ENCODE measurements around the gene TRPV4. TPM values are rescaled to one million over a fixed set of nuclear protein-coding genes. Genes with fewer than 3 reads are reported as not detected.

Gene TRPV4
- total RNA-seq, 1 experiment from 2014 or later, result 3.1 TPM

- CTCF ChIA-PET, result no interaction called here
- Histone ChIP-seq H3K9me3 (ENCODE audit: insufficient read depth, low read depth) (no peaks in the 10 kb centered on the region), H3K27ac (no peak overlapping the region), H3K79me2 (ENCODE audit: low read depth) (no peaks in the 10 kb centered on the region), H3K4me3 (no peak overlapping the region), H3F3A (ENCODE audit: insufficient read depth, low read depth) (peaks cover 18% of the 10 kb centered on the region), H3K9me2 (ENCODE audit: insufficient read depth) (no peaks in the 10 kb centered on the region), H3K4me1 (replicated peaks; ENCODE audit: insufficient read depth) (peaks cover 26% of the 10 kb centered on the region), H3K4me2 (no peak overlapping the region), H2AFZ (no peak overlapping the region), H4K20me1 (ENCODE audit: insufficient read depth) (no peaks in the 10 kb centered on the region), H3K36me3 (ENCODE audit: low read depth) (no peaks in the 10 kb centered on the region), H3K27me3 (ENCODE audit: insufficient read depth, low read depth) (no peaks in the 10 kb centered on the region)
- TF ChIP-seq CTCF (conservative IDR thresholded peaks at IDR 0.05), result no peak
- TF ChIP-seq EZH2 (IDR thresholded peaks at IDR 0.05; ENCODE audit: low read depth), result no peak
- no TSS peak for BruUV-seq (replicated peaks)
- no peak for DNase-seq
- POLR2A ChIA-PET (ENCODE audit: unreplicated experiment), result no interaction called here
- intact Hi-C loops (cut with micrococcal nuclease; ENCODE audit: unreplicated experiment), result loop anchor here (2.0 kb wide), 1 partner anchor 19 kb away; no protein-coding TSS in a partner anchor
These were observed 11.2 kb downstream of the TRPV4 start for GRCh38 chr12:109821968-109822367.

- no peaks in the 10 kb centered on the region for H3K9me2 ChIP-seq (ENCODE audit: insufficient read depth)
- H3K4me3 ChIP-seq, result no peak overlapping the region
- no peaks in the 10 kb centered on the region for H4K20me1 ChIP-seq (ENCODE audit: insufficient read depth)
- intact Hi-C loops (cut with micrococcal nuclease; ENCODE audit: unreplicated experiment), result no loop called here
- peak in 1 of 2 experiments; percentile 58 for DNase-seq
- no peak overlapping the region for H3K4me2 ChIP-seq
- no peaks in the 10 kb centered on the region for H3K9me3 ChIP-seq (ENCODE audit: insufficient read depth, low read depth)
- H3K36me3 ChIP-seq (ENCODE audit: low read depth), result no peaks in the 10 kb centered on the region
- BruUV-seq (replicated peaks), result no TSS peak
- no peak overlapping the region for H2AFZ ChIP-seq
- CTCF ChIA-PET, result no interaction called here
- TF ChIP-seq CTCF (conservative IDR thresholded peaks at IDR 0.05) (no peak), EZH2 (IDR thresholded peaks at IDR 0.05; ENCODE audit: low read depth) (no peak)
- H3K79me2 ChIP-seq (ENCODE audit: low read depth), result no peaks in the 10 kb centered on the region
- POLR2A ChIA-PET (ENCODE audit: unreplicated experiment), result interaction anchor here (0.7 kb wide), 1 partner anchor 373 kb away, joined by 4 read pairs; no protein-coding TSS in a partner anchor
- H3K27ac ChIP-seq, result no peak overlapping the region
- no peaks in the 10 kb centered on the region for H3K27me3 ChIP-seq (ENCODE audit: insufficient read depth, low read depth)
- peaks cover 18% of the 10 kb centered on the region for H3F3A ChIP-seq (ENCODE audit: insufficient read depth, low read depth)
- H3K4me1 ChIP-seq (replicated peaks; ENCODE audit: insufficient read depth), result peaks cover 26% of the 10 kb centered on the region
These were observed 12.3 kb downstream of the TRPV4 start for GRCh38 chr12:109820816-109821381.

- H3K27ac ChIP-seq, result no peak overlapping the region
- no peak overlapping the region for H3K4me3 ChIP-seq
- H2AFZ ChIP-seq, result no peak overlapping the region
- TF ChIP-seq CTCF (conservative IDR thresholded peaks at IDR 0.05), result no peak
- no peak for TF ChIP-seq EZH2 (IDR thresholded peaks at IDR 0.05; ENCODE audit: low read depth)
- peak in 1 of 2 experiments; percentile 82 for DNase-seq
- H3K79me2 ChIP-seq (ENCODE audit: low read depth), result no peaks in the 10 kb centered on the region
- CTCF ChIA-PET, result no interaction called here
- POLR2A ChIA-PET (ENCODE audit: unreplicated experiment), result interaction anchor here (0.5 to 0.6 kb wide), 2 partner anchors 45 to 342 kb away, joined by 3 to 5 read pairs; partner anchors contain the start of genes KCTD10 and UBE3B
- H4K20me1 ChIP-seq (ENCODE audit: insufficient read depth), result no peaks in the 10 kb centered on the region
- no peaks in the 10 kb centered on the region for H3K9me2 ChIP-seq (ENCODE audit: insufficient read depth)
- no peaks in the 10 kb centered on the region for H3K9me3 ChIP-seq (ENCODE audit: insufficient read depth, low read depth)
- H3K27me3 ChIP-seq (ENCODE audit: insufficient read depth, low read depth), result no peaks in the 10 kb centered on the region
- no peaks in the 10 kb centered on the region for H3K36me3 ChIP-seq (ENCODE audit: low read depth)
- intact Hi-C loops (cut with micrococcal nuclease; ENCODE audit: unreplicated experiment), result no loop called here
- H3F3A ChIP-seq (ENCODE audit: insufficient read depth, low read depth), result peaks cover 18% of the 10 kb centered on the region
- BruUV-seq (replicated peaks), result no TSS peak
- H3K4me2 ChIP-seq, result peak overlapping the region; percentile 34; the same call in 1 of the 2 replicates
- peaks cover 26% of the 10 kb centered on the region for H3K4me1 ChIP-seq (replicated peaks; ENCODE audit: insufficient read depth)
These were observed 14.2 kb downstream of the TRPV4 start for GRCh38 chr12:109818905-109819500.

Data from PC-9 (cell line).